Gastroesophageal sphincter (tissue), 4 donors: Measurements from ENCODE around the gene SLC25A6. TPM values are rescaled to one million over a fixed set of nuclear protein-coding genes. Genes with fewer than 3 reads are reported as not detected.

Source experiments
- ATAC-seq: fragments of 150-250 bp; one replicate; pipeline ENCODE4 v1.9.1; 2016; ENCODE audit warnings: mild to moderate bottlenecking, moderate library complexity
- H3K27ac ChIP-seq, 4 donors: fragments of 200-600 bp; sonication (generic) in 3 of 4; 1 replicate in 3 of 4; 2 replicates in 1 of 4; pipeline ENCODE4 v1.5.1; 2016 to 2019
- H3K27me3 ChIP-seq: fragments of 200-600 bp; sonication (generic); one replicate; pipeline ENCODE4 v1.5.1; 2019
- H3K36me3 ChIP-seq, 2 donors: fragments of 200-600 bp; sonication (generic); one replicate each; pipeline ENCODE4 v1.5.1; 2019; ENCODE audit warnings: control low read depth in 1 of 2
- H3K4me1 ChIP-seq, 3 donors: fragments of 200-600 bp; sonication (generic); 1 replicate in 2 of 3; 2 replicates in 1 of 3; pipeline ENCODE4 v1.5.1; 2016 to 2019; ENCODE audit warnings: control low read depth in 2 of 3
- H3K4me3 ChIP-seq, 2 donors: fragments of 200-600 bp; sonication (generic); one replicate each; pipeline ENCODE4 v1.5.1; 2019; ENCODE audit warnings: mild to moderate bottlenecking in 1 of 2, moderate library complexity in 1 of 2
- H3K9me3 ChIP-seq, 3 donors: fragments of 200-600 bp; sonication (generic); one replicate each; pipeline ENCODE4 v1.5.1; 2017 to 2019; ENCODE audit warnings: control low read depth in 2 of 3
- CTCF ChIP-seq, 4 experiments: fragments of 200-600 bp in 2 of 4; fragments of 450-650 bp in 2 of 4; sonication (generic) in 1 of 4; IDR thresholded peaks; one replicate each; pipeline ENCODE4 v1.5.1; 2017 to 2019; ENCODE audit warnings: antibody characterized with exemption in 4 of 4, mild to moderate bottlenecking in 2 of 4, moderate library complexity in 2 of 4
- EP300 ChIP-seq: sonication (generic); formaldehyde crosslinking; IDR thresholded peaks from one replicate; pipeline ENCODE4 v1.6.1; 2017; ENCODE audit warnings: antibody characterized with exemption, mild to moderate bottlenecking
- POLR2A ChIP-seq, 2 donors: fragments of 450-650 bp; IDR thresholded peaks; one replicate each; pipeline ENCODE4 v1.6.1; 2017; ENCODE audit warnings: antibody characterized with exemption in 2 of 2, mild to moderate bottlenecking in 2 of 2, moderate library complexity in 1 of 2
- POLR2AphosphoS5 ChIP-seq: sonication (generic); formaldehyde crosslinking; IDR thresholded peaks from one replicate; pipeline ENCODE4 v1.6.1; 2017; ENCODE audit warnings: antibody characterized with exemption
- WGBS, 2 donors: methylation state at CpG; one replicate each; pipeline ENCODE4 v1.1.5; 2018; ENCODE audit warnings: low coverage in 1 of 2; 5-methylcytosine and 5-hydroxymethylcytosine counted together
- total RNA-seq, 4 donors: library from RNA; depleted of rRNA; stranded (reverse); fragments of >200 nt; gene quantifications; one replicate each; pipeline ENCODE4 v1.1.0, GENCODE V29; 2016

SLC25A6 gene
- total RNA-seq, 4 donors from 2014 or later = 204 to 408 (median 268) TPM

- peaks cover 3 to 48% (median 25%) of the 10 kb centered on the region in 3 donors for H3K4me1 ChIP-seq
- ATAC-seq = no peak
- H3K36me3 ChIP-seq = peaks cover 0 to 87% of the 10 kb centered on the region in 2 donors
- H3K27ac ChIP-seq = no peak overlapping the region
- 80% methylated on average over 1 of the region's 43 CpGs; no CpG with 5 or more reads in 1 of the 2 donors for WGBS, 2 donors
- TF ChIP-seq EP300 (no peak), POLR2A (IDR thresholded peaks at IDR 0.05) (no peak), POLR2AphosphoS5 (no peak), CTCF (IDR thresholded peaks at IDR 0.05) (no peak)
- H3K27me3 ChIP-seq = no peaks in the 10 kb centered on the region
- no peaks in the 10 kb centered on the region for H3K9me3 ChIP-seq
- no peak overlapping the region for H3K4me3 ChIP-seq
Measured at GRCh38 chrX:1387141-1387776, 4.7 kb downstream of the SLC25A6 start.

- no peak overlapping the region for H3K4me3 ChIP-seq
- H3K27ac ChIP-seq = no peak overlapping the region
- TF ChIP-seq CTCF (IDR thresholded peaks at IDR 0.05) (no peak), POLR2AphosphoS5 (no peak), EP300 (no peak), POLR2A (IDR thresholded peaks at IDR 0.05) (no peak)
- no peaks in the 10 kb centered on the region for H3K9me3 ChIP-seq
- no peak for ATAC-seq
- H3K36me3 ChIP-seq = peaks cover 0 to 95% of the 10 kb centered on the region in 2 donors
- H3K4me1 ChIP-seq = peaks cover 3 to 48% (median 25%) of the 10 kb centered on the region in 3 donors
- H3K27me3 ChIP-seq = no peaks in the 10 kb centered on the region
- 88 to 96% methylated on average over 3 to 4 of the region's 41 CpGs for WGBS, 2 donors
Measured at GRCh38 chrX:1386338-1387127, 5.4 kb downstream of the SLC25A6 start.

GRCh38 chrX:1385253-1386223, 6.4 kb downstream of the SLC25A6 start:
- peaks cover 3 to 40% (median 19%) of the 10 kb centered on the region in 3 donors for H3K4me1 ChIP-seq
- H3K36me3 ChIP-seq = peaks cover 0 to 88% of the 10 kb centered on the region in 2 donors
- WGBS, 2 donors = 92 to 100% methylated on average over 3 to 6 of the region's 36 CpGs
- H3K27me3 ChIP-seq = no peaks in the 10 kb centered on the region
- no peak overlapping the region for H3K4me3 ChIP-seq
- H3K9me3 ChIP-seq = no peaks in the 10 kb centered on the region
- no peak overlapping the region for H3K27ac ChIP-seq
- TF ChIP-seq CTCF (IDR thresholded peaks at IDR 0.05) (no peak), POLR2AphosphoS5 (no peak), EP300 (no peak), POLR2A (IDR thresholded peaks at IDR 0.05) (no peak)
- no peak for ATAC-seq

GRCh38 chrX:1384658-1385252, 7.2 kb downstream of the SLC25A6 start:
- Histone ChIP-seq H3K9me3 (no peaks in the 10 kb centered on the region), H3K27ac (no peak overlapping the region), H3K36me3 (peaks cover 0 to 81% of the 10 kb centered on the region in 2 donors), H3K4me1 (peaks cover 0 to 32% (median 11%) of the 10 kb centered on the region in 3 donors), H3K27me3 (no peaks in the 10 kb centered on the region), H3K4me3 (no peak overlapping the region)
- ATAC-seq = no peak
- no peak for TF ChIP-seq POLR2A (IDR thresholded peaks at IDR 0.05)
- no peak for TF ChIP-seq CTCF (IDR thresholded peaks at IDR 0.05)
- TF ChIP-seq POLR2AphosphoS5 = no peak
- no peak for TF ChIP-seq EP300
- 88 to 90% methylated on average over 6 to 11 of the region's 18 CpGs for whole genome bisulfite sequencing, 2 donors
